OCI-LY1 (cell line): ENCODE measurements around the gene KL.

Experiments used
- H2AFZ ChIP-seq: fragments of 200-600 bp; sonication (generic), shearing (Covaris generic); 2 replicates; pipeline ENCODE4 v1.6.0; 2014; ENCODE audit warnings: antibody characterized with exemption, mild to moderate bottlenecking, low read length
- H3F3A ChIP-seq: fragments of 200-600 bp; sonication (generic), shearing (Covaris generic); 2 replicates; pipeline ENCODE4 v1.6.0; 2014; ENCODE audit warnings: mild to moderate bottlenecking, antibody characterized with exemption, low read length, moderate library complexity; ENCODE audit not compliant: insufficient read depth
- H3K27ac ChIP-seq: fragments of 200-600 bp; sonication (generic); 2 replicates; pipeline ENCODE4 v1.5.1; 2014; ENCODE audit warnings: low read length, mixed run types, mild to moderate bottlenecking, low read depth; ENCODE audit not compliant: poor library complexity, severe bottlenecking
- H3K27me3 ChIP-seq: fragments of 200-600 bp; sonication (generic); 2 replicates; pipeline ENCODE4 v1.6.0; 2014; ENCODE audit warnings: antibody characterized with exemption, mild to moderate bottlenecking, low read length, moderate library complexity; ENCODE audit not compliant: insufficient read depth
- H3K36me3 ChIP-seq: fragments of 200-600 bp; sonication (generic); 2 replicates; pipeline ENCODE4 v1.6.1; 2014; ENCODE audit warnings: mild to moderate bottlenecking, antibody characterized with exemption, low read length, moderate library complexity, mixed read lengths; ENCODE audit not compliant: insufficient read depth
- H3K4me1 ChIP-seq: fragments of 200-600 bp; sonication (generic); 2 replicates; pipeline ENCODE4 v1.5.1; 2014; ENCODE audit warnings: mild to moderate bottlenecking, low read length, moderate library complexity; ENCODE audit not compliant: insufficient read depth, severe bottlenecking
- H3K4me2 ChIP-seq: fragments of 200-600 bp; sonication (generic), shearing (Covaris generic); 2 replicates; pipeline ENCODE4 v1.6.1; 2014; ENCODE audit warnings: low read length
- H3K4me3 ChIP-seq: fragments of 200-600 bp; sonication (generic); 2 replicates; pipeline ENCODE4 v1.5.1; 2014; ENCODE audit warnings: low read length, low read depth, mild to moderate bottlenecking, mixed read lengths; ENCODE audit not compliant: poor library complexity, severe bottlenecking
- H3K79me2 ChIP-seq: fragments of 200-600 bp; shearing (Covaris generic); 2 replicates; pipeline ENCODE4 v1.6.1; 2016; ENCODE audit warnings: mixed run types, low read length, mixed read lengths; ENCODE audit not compliant: insufficient read depth
- H3K9ac ChIP-seq: fragments of 200-600 bp; sonication (generic), shearing (Covaris generic); 2 replicates; pipeline ENCODE4 v1.6.1; 2014; ENCODE audit warnings: mild to moderate bottlenecking, low read length, mixed read lengths
- H3K9me2 ChIP-seq: fragments of 200-600 bp; sonication (generic), shearing (Covaris generic); 2 replicates; pipeline ENCODE4 v1.6.1; 2014; ENCODE audit warnings: low read depth, mild to moderate bottlenecking, low read length, mixed read lengths
- H3K9me3 ChIP-seq: fragments of 200-600 bp; shearing (Covaris generic); 2 replicates; pipeline ENCODE4 v1.6.1; 2014; ENCODE audit warnings: low read length, mixed read lengths
- H4K20me1 ChIP-seq: fragments of 200-600 bp; sonication (generic), shearing (Covaris generic); 2 replicates; pipeline ENCODE4 v1.6.0; 2016; ENCODE audit warnings: mild to moderate bottlenecking, low read length; ENCODE audit not compliant: insufficient read depth
- EZH2 ChIP-seq: fragments of 200-600 bp; sonication (generic), shearing (Covaris generic); IDR thresholded peaks from 2 replicates; pipeline ENCODE4 v1.8.0; 2017; ENCODE audit warnings: borderline replicate concordance, mixed run types, mild to moderate bottlenecking, antibody characterized with exemption, low read length, moderate library complexity, mixed read lengths
- TF ChIP-seq, protein P1 (sequence below): fragments of 200-600 bp; sonication (generic), shearing (Covaris generic); IDR thresholded peaks from 2 replicates; pipeline ENCODE4 v1.5.1; 2017; ENCODE audit warnings: mild to moderate bottlenecking, antibody characterized with exemption, low read length, moderate library complexity, mixed read lengths

KL gene

GRCh38 chr13:32976912-32977311 lies 39.3 kb upstream of the KL start:
- H3K27ac ChIP-seq = no peak overlapping the region
- H2AFZ ChIP-seq = no peak overlapping the region
- no peaks in the 10 kb centered on the region for H3K9me3 ChIP-seq
- no peaks in the 10 kb centered on the region for H3K27me3 ChIP-seq
- H4K20me1 ChIP-seq = no peaks in the 10 kb centered on the region
- TF ChIP-seq, protein P1, sequence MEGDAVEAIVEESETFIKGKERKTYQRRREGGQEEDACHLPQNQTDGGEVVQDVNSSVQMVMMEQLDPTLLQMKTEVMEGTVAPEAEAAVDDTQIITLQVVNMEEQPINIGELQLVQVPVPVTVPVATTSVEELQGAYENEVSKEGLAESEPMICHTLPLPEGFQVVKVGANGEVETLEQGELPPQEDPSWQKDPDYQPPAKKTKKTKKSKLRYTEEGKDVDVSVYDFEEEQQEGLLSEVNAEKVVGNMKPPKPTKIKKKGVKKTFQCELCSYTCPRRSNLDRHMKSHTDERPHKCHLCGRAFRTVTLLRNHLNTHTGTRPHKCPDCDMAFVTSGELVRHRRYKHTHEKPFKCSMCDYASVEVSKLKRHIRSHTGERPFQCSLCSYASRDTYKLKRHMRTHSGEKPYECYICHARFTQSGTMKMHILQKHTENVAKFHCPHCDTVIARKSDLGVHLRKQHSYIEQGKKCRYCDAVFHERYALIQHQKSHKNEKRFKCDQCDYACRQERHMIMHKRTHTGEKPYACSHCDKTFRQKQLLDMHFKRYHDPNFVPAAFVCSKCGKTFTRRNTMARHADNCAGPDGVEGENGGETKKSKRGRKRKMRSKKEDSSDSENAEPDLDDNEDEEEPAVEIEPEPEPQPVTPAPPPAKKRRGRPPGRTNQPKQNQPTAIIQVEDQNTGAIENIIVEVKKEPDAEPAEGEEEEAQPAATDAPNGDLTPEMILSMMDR = no peak
- no peak for TF ChIP-seq EZH2
- H3K4me3 ChIP-seq = no peak overlapping the region
- H3K36me3 ChIP-seq = no peaks in the 10 kb centered on the region
- no peaks in the 10 kb centered on the region for H3F3A ChIP-seq
- H3K9me2 ChIP-seq = no peaks in the 10 kb centered on the region
- no peaks in the 10 kb centered on the region for H3K79me2 ChIP-seq
- H3K4me2 ChIP-seq = no peak overlapping the region
- H3K9ac ChIP-seq = no peak overlapping the region
- no peaks in the 10 kb centered on the region for H3K4me1 ChIP-seq

DNA sequence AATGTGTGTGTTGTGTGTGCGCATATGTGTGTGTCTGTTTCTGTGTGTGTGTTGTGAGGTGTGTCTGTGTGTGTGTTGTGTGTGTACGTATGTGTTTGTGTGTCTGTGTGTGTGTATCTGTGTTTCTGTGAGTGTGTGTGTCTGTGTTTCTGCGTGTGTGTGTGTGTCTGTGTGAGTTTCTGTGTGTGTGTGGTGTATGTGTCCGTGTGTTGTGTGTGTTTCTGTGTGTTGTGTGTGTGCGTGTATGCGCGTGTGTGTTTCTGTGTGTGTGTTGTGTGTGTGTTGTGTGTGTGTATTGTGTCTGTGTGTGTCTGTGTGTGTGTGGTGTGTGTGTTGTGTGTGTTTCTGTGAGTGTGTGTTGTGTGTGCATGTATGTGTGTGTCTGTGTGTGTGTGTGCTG lies 38.9 kb upstream of the KL start:
- Histone ChIP-seq H4K20me1 (no peaks in the 10 kb centered on the region), H2AFZ (no peak overlapping the region), H3F3A (no peaks in the 10 kb centered on the region), H3K9ac (no peak overlapping the region), H3K27ac (no peak overlapping the region), H3K79me2 (no peaks in the 10 kb centered on the region), H3K4me2 (no peak overlapping the region), H3K36me3 (no peaks in the 10 kb centered on the region), H3K27me3 (no peaks in the 10 kb centered on the region), H3K9me2 (no peaks in the 10 kb centered on the region), H3K4me3 (no peak overlapping the region), H3K4me1 (no peaks in the 10 kb centered on the region), H3K9me3 (no peaks in the 10 kb centered on the region)
- TF ChIP-seq, protein P1 = no peak
- no peak for TF ChIP-seq EZH2

- H3K9me3 ChIP-seq = no peaks in the 10 kb centered on the region
- no peak for TF ChIP-seq EZH2
- TF ChIP-seq, protein P1 = no peak
- no peak overlapping the region for H3K4me2 ChIP-seq
These were observed 37.9 kb upstream of the KL start for GRCh38 chr13:32978278-32978677.

More at GRCh38 chr13:32978278-32978677, 37.9 kb upstream of the KL start:
- Histone ChIP-seq H3K4me3 (no peak overlapping the region), H3K4me1 (no peaks in the 10 kb centered on the region), H4K20me1 (no peaks in the 10 kb centered on the region), H3K9me2 (no peaks in the 10 kb centered on the region), H3K27me3 (no peaks in the 10 kb centered on the region), H3K79me2 (no peaks in the 10 kb centered on the region), H3K27ac (no peak overlapping the region), H3K9ac (no peak overlapping the region), H2AFZ (no peak overlapping the region), H3K36me3 (no peaks in the 10 kb centered on the region), H3F3A (no peaks in the 10 kb centered on the region)
